Activated naive CD4-positive, alpha-beta T cell treated with anti-CD3 and anti-CD28 coated beads, Interleukin-2, amount 50 U/mL, for 72 hours (primary cell): ENCODE data around the gene RAB10. TPM values are rescaled to one million over a fixed set of nuclear protein-coding genes. Genes with fewer than 3 reads are reported as not detected.
"Not testable (repeated sequence)": the region's sequence is repeated elsewhere in the genome, so short reads cannot be mapped to it uniquely, and the experiment has no call there.

Source experiments
- ATAC-seq, 2 donors: fragments of 150-1000 bp; cut with Tn5 transposase; 2 replicates each; pipeline ENCODE4 v1.10.0; 2021; ENCODE audit warnings: mild to moderate bottlenecking in 2 of 2, moderate library complexity in 2 of 2
- DNase-seq, 2 donors: peaks; one replicate each; pipeline ENCODE4 v3.0.0; 2021 to 2022; ENCODE audit warnings: low spot score in 2 of 2
- H3K27ac Mint-ChIP-seq, 2 donors: one replicate each; pipeline ENCODE4 v1.8.0; 2022; ENCODE audit warnings: mild to moderate bottlenecking in 2 of 2, mixed read lengths in 2 of 2
- H3K36me3 Mint-ChIP-seq, 2 donors: one replicate each; pipeline ENCODE4 v1.8.0; 2022; ENCODE audit warnings: mixed read lengths in 2 of 2
- H3K9me3 Mint-ChIP-seq, 2 donors: one replicate each; pipeline ENCODE4 v1.8.0; 2022; ENCODE audit warnings: mixed read lengths in 2 of 2
- total RNA-seq, 2 donors: library from RNA; stranded (reverse); gene quantifications; one replicate each; pipeline ENCODE4 v1.2.3, GENCODE V29; 2022

RAB10 gene
- total RNA-seq, 2 donors from 2014 or later, result 83.1 to 90.1 TPM

DNA sequence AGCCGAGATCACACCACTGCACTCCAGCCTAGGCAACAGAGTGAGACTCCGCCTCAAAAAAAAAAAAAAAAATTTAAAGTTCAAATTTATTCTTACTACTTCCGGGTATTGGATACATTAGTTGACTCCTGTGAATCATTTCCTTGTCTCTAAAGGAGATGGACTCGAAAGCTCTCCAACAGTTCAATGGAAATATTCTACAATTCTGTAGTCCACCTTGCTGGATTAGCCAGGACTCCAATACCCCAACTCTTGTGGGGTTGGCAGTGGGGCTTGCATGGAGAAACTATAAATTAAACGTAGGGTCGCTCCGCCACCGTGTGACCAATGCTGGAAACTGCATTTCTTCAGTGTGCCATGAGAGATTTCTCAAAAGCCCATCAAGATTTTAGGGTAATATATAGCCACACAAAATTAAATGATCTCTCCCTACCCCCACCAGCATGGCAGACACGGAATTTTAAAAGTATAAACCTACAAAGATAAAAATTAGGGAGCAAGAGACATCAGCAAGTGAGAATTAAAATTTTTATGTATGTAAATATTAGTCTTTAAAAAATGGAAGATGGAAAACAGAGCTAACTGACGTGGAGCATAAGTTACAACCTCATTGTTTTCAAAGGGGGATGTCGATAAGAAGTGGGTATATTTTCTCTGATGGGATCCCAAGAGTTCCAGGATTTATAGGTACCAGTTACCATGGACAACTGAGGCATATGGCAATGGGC, 111.2 kb downstream of the RAB10 start:
- H3K27ac Mint-ChIP-seq, result no peak overlapping the region
- ATAC-seq, result peak; percentile 58 to 75
- DNase-seq, result peak in 1 of 2 donors; percentile 63

DNA sequence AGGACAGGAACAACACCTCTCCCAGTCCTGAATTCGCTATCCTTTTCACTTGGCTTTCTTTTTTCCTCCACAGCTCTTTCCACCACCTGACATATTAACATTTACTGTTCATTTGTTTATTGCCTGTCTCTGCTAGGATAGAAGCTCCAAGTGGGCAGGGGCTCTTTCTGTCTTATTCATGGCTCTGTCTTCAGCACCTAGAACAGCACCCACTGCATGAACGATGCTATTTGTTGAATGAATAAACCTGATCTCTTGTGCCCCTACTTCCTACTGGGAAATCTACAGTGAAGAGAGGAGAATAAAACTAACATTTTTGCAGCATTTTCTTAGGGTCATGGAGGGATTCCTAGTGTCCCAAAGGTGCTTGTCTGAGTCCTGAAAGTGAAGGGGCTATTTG, 114.6 kb downstream of the RAB10 start:
- no peak for ATAC-seq
- Mint-ChIP-seq H3K27ac (no peak overlapping the region), H3K9me3 (no peaks in the 10 kb centered on the region), H3K36me3 (no peaks in the 10 kb centered on the region)
- no peak for DNase-seq

More for the DNA sequence above, 111.2 kb downstream of the RAB10 start:
- H3K9me3 Mint-ChIP-seq, result no peaks in the 10 kb centered on the region
- no peaks in the 10 kb centered on the region for H3K36me3 Mint-ChIP-seq

DNA sequence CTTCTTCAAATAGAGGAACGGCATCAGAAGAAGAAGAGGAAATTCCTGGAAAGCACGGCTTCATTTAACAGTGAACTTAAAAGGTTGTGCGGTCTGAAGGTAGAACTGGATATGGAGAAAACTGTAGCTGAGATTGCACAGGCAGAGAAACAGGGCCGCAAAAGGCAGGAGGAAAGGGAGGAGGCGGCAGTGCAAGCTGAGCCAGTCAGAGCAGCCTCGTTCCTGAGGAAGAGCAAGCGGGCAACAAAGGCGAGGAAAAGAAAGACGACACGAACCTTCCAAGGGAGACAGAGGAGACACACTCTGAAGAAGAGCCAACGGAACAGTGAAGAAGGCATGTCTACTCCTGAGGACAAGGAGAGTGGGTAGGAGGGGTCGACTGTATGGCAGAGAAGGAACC, 116.4 kb downstream of the RAB10 start:
- Mint-ChIP-seq H3K36me3 (no peaks in the 10 kb centered on the region), H3K27ac (no peak overlapping the region), H3K9me3 (no peaks in the 10 kb centered on the region)
- no peak for DNase-seq
- no peak for ATAC-seq

DNA sequence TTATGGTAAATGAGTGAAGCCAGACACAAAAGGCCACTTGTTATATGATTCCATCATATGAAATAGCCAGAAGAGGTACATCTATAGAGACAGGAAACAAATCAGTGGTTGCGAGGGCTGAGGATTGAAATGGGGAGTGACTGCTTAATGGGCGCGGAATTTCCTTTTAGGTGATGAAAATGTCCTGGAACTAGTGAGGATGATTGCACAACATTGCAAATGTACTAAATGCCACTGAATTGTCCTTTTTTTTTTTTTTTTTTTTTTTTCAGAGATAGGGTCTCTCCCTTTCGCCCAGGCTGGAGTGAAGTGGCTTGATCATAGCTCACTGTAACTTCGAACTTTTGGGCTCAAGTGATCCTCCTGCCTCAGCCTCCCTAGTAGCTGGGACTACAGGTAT, 123.7 kb downstream of the RAB10 start:
- no peaks in the 10 kb centered on the region for H3K36me3 Mint-ChIP-seq
- DNase-seq (no peak), ATAC-seq (no peak)
- H3K27ac Mint-ChIP-seq, result no peak overlapping the region
- no peaks in the 10 kb centered on the region for H3K9me3 Mint-ChIP-seq

DNA sequence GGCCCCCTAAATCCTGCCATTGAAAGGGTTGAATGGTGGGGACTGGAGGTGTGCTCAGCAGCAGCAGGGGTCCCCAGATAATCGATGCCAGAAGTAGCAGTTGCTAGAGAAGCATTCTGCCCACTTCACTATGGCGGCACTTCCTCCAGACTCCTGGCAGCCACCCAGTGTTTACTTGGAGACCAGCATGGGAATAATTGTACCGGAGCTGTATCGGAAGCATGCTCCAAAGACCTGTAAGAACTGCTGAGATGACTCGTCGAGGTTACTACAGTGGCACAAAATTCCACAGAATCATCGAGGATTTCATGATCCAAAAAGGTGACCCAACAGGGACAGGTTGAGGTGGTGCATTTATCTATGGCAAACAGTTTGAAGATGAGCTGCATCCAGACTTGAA, 128.0 kb downstream of the RAB10 start:
- no peak for DNase-seq
- no peak for ATAC-seq
- Mint-ChIP-seq H3K36me3 (no peaks in the 10 kb centered on the region), H3K27ac (no peak overlapping the region), H3K9me3 (no peaks in the 10 kb centered on the region)

DNA sequence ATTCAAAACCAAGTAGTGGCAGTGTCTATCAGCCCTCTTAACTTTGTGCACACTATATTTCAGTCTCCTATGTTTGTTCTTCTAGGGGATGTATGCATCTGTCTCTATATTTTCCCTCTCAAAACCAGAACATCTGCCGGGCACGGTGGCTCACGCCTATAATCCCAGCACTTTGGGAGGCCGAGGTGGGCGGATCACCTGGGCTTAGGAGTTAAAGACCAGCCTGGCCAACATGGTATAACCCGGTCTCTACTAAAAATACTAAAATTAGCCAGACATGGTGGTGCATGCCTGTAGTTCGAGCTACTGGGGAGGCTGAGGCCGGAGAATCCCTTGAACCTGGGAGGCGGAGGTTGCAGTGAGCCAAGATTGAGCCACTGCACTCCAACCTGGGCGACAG, 129.1 kb downstream of the RAB10 start:
- Mint-ChIP-seq H3K36me3 (no peaks in the 10 kb centered on the region), H3K9me3 (no peaks in the 10 kb centered on the region)
- no peak for ATAC-seq

DNA sequence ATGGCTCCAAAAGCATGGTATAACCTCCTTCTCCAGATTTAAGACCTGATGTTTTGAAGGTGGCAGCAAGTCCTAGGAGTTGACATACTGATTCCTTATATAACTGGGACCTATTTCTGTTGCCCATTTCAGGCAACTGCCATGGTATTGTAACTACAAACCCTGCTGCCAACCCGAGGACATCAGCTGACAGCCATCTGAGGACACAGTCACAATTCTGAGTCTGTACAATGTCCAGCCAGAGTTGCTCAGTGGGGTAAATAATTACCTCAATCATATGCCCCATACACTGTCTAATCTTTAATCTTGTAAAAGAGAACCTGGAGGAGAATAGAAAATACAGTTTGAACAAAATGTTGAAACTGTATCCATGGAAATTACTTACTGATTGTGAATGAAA, 130.3 kb downstream of the RAB10 start:
- no peaks in the 10 kb centered on the region for H3K9me3 Mint-ChIP-seq
- ATAC-seq (no peak), DNase-seq (no peak)
- H3K27ac Mint-ChIP-seq, result no peak overlapping the region
- no peaks in the 10 kb centered on the region for H3K36me3 Mint-ChIP-seq

More for the DNA sequence above, 129.1 kb downstream of the RAB10 start:
- H3K27ac Mint-ChIP-seq, result no peak overlapping the region
- no peak for DNase-seq

DNA sequence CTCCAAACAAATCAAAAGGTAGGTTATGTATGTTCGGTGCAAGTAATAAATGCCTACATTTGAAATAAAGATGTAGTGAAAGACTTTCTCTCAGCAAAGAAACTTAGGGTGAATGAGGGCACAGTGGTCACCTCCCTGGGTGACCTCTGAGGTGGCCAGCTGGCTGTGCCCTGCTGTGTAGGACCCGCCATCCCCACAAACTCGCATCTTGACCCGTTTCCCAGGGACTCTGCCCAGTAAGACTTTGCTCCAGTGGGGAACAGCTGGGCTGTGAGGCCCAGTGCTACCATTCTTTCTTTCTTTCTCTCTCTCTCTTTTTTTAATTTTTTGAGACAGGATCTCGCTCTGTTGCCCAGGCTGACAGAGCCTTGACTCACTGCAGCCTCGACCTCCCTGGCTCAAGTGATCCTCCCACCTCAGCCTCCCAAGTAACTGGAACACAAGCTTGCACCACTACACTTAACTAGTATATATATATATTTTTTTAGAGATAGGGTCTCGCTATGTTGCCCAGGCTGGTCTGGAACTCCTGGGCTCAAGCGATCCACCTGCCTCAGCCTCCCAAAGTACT, 130.8 kb downstream of the RAB10 start:
- Mint-ChIP-seq H3K27ac (no peak overlapping the region), H3K9me3 (no peaks in the 10 kb centered on the region), H3K36me3 (no peaks in the 10 kb centered on the region)
- DNase-seq (no peak), ATAC-seq (no peak)

DNA sequence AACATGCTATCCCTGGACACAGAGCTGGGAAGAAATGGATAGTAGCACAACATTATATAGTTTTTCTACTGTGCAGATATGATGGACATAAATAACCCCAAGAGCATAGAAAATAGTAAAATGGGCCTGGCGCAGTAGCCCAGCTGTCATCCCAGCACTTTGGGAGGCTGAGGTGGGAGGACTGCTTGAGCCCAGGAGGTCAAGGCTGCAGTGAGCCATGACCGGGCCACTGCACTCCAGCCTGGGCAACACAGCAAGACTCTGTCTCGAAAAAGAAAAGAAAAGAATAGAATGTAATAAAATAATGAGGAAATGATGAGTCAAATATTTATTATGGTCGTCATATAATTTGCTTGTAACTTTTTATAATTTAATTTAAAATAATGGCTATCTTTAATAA, 131.5 kb downstream of the RAB10 start:
- Mint-ChIP-seq H3K36me3 (no peaks in the 10 kb centered on the region), H3K9me3 (no peaks in the 10 kb centered on the region), H3K27ac (no peak overlapping the region)
- DNase-seq (no peak), ATAC-seq (no peak)

DNA sequence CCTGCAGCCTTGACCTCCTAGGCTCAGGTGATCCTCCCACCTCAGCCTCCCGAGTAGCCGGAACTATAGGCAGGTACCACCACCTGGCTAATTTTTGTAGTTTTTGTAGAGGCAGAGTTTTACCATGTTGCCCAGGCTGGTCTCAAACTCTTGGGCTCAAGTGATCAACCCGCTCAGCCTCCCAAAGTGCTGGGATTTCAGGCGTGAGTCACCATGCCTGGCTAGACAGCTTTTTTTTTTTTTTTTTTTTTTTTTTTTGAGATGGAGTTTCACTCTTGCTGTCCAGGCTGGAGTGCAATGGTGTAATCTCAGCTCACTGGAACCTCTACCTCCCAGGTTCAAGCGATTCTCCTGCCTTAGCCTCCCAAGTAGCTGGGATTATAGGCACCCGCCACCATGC, 132.7 kb downstream of the RAB10 start:
- not testable (repeated sequence) for ATAC-seq, H3K36me3 Mint-ChIP-seq, H3K9me3 Mint-ChIP-seq, H3K27ac Mint-ChIP-seq, DNase-seq

DNA sequence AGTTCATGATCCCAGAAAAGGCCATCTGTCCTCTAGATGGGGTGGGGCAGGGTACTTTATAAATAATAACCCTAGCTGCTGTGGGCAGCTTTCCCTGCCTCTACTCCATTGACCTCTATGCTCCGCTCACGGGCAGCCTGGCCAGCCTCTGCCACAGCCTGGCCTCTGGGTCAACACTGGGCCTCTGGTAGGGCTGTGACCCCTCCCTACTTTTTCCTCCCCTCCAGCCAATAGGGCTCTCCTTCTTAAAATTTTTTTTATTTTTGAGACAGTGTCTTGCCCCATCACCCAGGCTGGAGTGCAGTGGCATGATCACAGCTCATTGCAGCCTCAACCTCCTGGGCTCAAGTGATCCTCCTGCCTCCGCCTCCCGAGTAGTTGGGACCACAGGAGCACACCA, 134.9 kb downstream of the RAB10 start:
- ATAC-seq (no peak), DNase-seq (no peak)
- Mint-ChIP-seq H3K9me3 (no peaks in the 10 kb centered on the region), H3K36me3 (peaks cover 6 to 11% of the 10 kb centered on the region in 2 donors), H3K27ac (no peak overlapping the region)

DNA sequence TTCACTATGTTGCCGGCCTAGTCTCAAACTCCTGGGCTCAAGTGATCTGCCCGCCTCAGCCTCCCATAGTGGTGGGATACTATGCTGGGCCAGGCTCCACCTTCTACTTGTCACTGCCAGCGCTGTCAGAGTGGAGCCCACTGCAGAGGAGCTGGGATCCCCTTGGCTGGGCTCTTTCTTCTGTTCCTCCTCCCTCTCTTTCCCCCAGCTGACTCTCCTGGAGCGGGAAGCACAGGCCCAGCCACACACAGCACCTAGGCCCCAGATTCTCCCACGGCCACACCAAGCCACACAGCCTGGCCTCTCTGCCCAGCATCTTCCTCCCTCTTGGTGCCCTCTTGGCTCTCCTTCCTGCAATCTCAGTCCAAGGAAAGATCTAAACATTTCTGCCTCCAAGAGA, 135.3 kb downstream of the RAB10 start:
- H3K27ac Mint-ChIP-seq, result no peak overlapping the region
- peaks cover 6 to 11% of the 10 kb centered on the region in 2 donors for H3K36me3 Mint-ChIP-seq

DNA sequence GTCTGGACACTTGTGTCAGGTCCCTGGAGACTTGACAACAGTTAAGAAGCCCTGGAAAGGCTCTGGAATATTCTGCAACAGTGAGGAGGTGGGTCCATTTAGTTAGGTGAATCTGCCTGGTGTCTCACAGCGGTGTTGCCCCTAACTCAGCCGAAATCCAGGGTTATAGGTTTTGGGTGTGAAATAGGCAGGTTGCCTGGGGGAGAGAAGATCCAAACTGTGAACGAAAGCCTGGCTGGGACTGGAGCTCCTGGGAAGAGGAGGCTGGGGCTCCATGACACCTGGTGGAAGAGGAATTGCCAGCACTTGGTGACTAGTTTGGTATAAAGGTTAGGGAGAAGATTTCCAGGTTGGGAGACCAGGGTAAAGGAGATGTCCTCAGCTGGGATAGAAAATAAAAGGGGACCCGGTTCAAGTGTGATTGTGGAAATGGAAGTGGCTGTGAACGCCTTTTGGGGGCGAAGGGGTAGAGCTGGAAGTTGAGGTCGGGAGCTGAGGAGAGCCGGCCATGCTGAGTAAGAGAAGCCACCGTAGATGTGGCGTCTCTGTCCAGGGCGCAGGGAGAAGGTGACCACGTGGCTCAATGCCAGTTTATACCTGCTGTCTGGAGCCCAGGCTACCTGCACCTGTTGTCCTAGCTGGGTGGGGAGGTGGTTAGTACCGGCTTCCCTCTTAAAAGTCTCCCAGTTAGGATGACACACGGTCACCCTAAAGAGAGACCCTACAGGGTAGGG, 136.0 kb downstream of the RAB10 start:
- H3K36me3 Mint-ChIP-seq, result peaks cover 6 to 11% of the 10 kb centered on the region in 2 donors
- ATAC-seq (no peak), DNase-seq (no peak)
- no peaks in the 10 kb centered on the region for H3K9me3 Mint-ChIP-seq
- no peak overlapping the region for H3K27ac Mint-ChIP-seq

More for the DNA sequence above, 135.3 kb downstream of the RAB10 start:
- DNase-seq (no peak), ATAC-seq (no peak)
- no peaks in the 10 kb centered on the region for H3K9me3 Mint-ChIP-seq

DNA sequence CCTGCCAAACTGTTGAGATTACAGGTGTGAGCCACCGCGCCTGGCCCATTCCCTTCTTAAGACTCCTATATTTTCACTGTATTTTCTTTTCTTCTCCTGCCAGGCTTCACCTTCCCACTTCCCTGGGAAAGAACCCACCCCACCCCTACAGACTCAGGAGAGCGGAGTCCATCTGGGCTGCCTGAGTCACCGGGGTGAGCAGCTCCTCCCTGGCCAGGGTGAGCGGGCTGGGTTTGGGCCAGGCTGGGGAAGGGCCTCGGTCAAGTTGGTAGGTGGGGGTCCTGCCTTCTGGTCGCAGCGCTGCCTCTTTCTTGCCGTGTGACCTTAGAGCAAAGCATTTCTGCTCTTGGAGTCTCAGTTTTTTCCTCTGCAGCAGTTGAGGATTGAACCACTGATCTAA, 136.9 kb downstream of the RAB10 start:
- DNase-seq (no peak), ATAC-seq (no peak)
- H3K9me3 Mint-ChIP-seq, result no peaks in the 10 kb centered on the region
- H3K27ac Mint-ChIP-seq, result no peak overlapping the region
- peaks cover 6 to 11% of the 10 kb centered on the region in 2 donors for H3K36me3 Mint-ChIP-seq

DNA sequence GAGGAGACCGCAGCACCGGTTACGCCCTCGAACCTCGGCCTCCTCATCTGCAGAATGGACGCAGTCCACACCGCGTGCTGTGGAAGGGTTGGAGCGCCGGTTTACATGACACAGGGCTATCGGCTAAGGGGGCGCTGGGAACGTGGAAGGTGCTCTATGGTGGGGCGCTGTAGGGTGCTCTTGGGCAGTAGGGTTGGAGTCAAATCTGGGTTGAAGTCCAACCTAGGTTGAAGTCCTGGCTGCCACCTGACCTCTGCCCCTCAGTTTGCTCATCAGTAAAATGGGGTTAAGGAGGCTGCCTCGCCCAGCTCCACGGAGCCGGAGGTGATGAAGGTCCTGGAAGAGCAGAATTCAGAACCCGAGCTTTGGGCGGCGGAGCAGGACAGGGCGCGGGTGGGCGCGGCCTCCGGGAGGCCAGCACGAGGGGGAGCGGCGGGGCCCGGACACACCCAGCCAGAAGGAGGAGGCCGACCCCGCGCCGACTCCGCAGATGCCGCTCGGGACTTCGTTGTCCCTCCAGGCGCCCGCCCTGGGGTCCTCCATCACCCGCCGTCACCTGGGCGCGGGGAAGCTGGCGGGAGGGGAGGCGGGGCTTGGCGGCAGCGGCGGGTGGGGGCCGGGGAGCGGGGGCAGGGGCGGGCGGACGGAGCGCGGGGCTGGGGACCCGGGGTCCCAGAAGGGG, 138.4 kb downstream of the RAB10 start:
- ATAC-seq (peak in 1 of 2 donors; percentile 18), DNase-seq (no peak)
- Mint-ChIP-seq H3K27ac (no peak overlapping the region), H3K36me3 (peaks cover 6 to 11% of the 10 kb centered on the region in 2 donors), H3K9me3 (no peaks in the 10 kb centered on the region)

DNA sequence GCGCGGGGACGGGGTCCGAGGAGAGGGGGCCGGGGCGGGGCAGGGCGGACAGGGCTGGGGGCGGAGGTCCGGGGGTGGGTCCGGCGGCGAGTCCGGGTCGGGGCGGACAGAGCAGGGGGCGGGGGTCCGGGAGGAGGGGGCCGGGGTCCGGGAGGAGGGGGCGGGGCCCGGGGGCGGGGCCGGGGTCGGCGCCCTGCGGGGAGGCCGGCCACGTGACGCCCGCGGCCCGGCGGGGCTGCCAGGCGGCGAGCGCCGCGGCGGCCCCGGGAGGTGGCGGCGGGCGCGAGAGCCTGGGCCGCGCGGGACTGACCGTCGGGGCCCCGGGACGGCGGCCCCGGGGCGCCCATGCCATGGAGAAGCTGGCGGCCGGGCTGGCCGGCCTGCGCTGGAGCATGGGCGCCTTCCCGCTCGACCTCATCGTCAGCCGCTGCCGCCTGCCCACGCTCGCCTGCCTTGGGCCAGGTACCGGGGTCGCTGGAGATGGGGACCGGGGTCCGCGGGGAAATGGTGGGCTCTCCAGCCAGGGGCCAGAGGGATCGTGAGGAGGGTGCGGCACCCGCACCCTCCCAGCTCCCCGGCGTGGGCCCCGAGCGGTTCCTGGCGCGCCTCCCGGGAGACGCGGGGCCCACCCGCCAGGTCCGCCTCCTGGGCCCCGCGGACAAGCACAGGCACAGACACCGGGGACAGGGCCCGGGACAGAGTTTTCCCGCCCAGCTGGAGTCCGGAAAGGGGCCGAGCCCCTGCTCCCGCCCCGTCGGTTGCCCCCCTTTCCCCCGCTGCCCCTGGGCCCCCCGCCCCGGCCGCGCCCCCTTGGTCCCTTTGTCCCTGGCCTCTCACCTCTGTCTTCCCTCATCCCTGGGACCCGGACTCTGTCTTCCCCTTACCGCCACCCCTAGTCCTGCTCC, 139.2 kb downstream of the RAB10 start, which contains the start of gene GAREM2:
TSS of gene GAREM2 (plus strand) at position 218 of the 905 bp plus-strand sequence. CDS start at position 351, 133 bp downstream.
- no peak for DNase-seq
- peaks cover 6 to 11% of the 10 kb centered on the region in 2 donors for H3K36me3 Mint-ChIP-seq
- ATAC-seq, result peak; percentile 29 to 33
- no peaks in the 10 kb centered on the region for H3K9me3 Mint-ChIP-seq
- no peak within 1 kb of the TSS for H3K27ac Mint-ChIP-seq
